ENCODE data around the gene COL26A1. TPM values are rescaled to one million over a fixed set of nuclear protein-coding genes. Genes with fewer than 3 reads are reported as not detected.

Gene COL26A1
- total RNA-seq, 2 experiments from 2014 or later = not detected

DNA sequence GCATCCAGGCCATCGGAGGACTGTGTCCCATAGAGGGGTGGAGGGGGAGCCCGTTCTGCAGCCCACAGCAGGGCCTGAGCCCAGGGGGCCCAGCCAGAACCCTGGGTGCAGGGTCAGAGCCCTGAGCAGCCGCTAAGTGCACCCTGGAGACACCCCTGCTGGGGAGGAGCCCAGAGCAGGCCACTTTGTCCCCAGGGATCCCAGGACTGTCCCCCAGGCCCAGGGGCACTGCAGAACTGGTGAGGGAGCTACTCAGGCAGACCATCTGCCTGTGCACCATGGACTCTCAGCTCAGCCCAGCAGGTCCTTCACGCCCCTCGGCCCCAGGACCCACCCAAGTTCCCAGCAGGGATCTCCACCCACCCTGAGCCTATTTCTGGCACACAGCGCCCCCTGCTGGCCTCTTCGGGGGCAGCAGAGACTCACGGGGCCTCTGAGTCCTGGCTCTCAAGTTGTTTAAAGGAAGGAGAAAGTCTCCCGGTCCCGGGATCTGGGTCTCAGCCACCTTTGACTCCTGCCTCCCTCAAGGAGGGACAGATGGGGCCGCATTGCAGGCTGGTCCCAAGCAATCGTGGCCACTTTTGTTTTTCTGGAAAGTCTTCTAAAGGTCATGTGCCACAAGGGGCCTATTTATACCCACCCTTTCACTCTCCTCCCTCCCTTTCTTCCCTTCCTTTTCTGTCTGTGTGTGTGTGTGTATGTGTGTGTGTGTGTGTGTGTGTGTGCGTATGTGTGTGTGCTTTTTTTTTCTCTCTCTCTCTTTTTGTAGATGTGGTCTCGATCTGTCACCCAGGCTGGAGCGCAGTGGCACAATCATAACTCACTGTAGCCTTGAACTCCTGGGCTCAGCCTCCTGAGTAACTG is 176.2 kb downstream of the COL26A1 start:
- CTCF ChIA-PET = interaction anchor here (0.6 to 2.6 kb wide), 4 partner anchors 21 to 507 kb away, joined by 3 to 7 read pairs (median 4); no protein-coding TSS in a partner anchor
- Mint-ChIP-seq H3K36me3 (ENCODE audit: low read depth) (no peaks in the 10 kb centered on the region), H3K9me3 (no peaks in the 10 kb centered on the region), H3K4me3 (no peak overlapping the region), H3K4me1 (ENCODE audit: low read depth) (no peaks in the 10 kb centered on the region), H3K27ac (no peak overlapping the region), H3K27me3 (no peaks in the 10 kb centered on the region)
- ATAC-seq = peak; percentile 81
- peak; percentile 78 for DNase-seq
- TF ChIP-seq, protein P1, sequence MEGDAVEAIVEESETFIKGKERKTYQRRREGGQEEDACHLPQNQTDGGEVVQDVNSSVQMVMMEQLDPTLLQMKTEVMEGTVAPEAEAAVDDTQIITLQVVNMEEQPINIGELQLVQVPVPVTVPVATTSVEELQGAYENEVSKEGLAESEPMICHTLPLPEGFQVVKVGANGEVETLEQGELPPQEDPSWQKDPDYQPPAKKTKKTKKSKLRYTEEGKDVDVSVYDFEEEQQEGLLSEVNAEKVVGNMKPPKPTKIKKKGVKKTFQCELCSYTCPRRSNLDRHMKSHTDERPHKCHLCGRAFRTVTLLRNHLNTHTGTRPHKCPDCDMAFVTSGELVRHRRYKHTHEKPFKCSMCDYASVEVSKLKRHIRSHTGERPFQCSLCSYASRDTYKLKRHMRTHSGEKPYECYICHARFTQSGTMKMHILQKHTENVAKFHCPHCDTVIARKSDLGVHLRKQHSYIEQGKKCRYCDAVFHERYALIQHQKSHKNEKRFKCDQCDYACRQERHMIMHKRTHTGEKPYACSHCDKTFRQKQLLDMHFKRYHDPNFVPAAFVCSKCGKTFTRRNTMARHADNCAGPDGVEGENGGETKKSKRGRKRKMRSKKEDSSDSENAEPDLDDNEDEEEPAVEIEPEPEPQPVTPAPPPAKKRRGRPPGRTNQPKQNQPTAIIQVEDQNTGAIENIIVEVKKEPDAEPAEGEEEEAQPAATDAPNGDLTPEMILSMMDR (IDR thresholded peaks at IDR 0.05) = peak; percentile 85
- POLR2A ChIA-PET = no interaction called here
- intact Hi-C loops (cut with micrococcal nuclease) = no loop called here

DNA sequence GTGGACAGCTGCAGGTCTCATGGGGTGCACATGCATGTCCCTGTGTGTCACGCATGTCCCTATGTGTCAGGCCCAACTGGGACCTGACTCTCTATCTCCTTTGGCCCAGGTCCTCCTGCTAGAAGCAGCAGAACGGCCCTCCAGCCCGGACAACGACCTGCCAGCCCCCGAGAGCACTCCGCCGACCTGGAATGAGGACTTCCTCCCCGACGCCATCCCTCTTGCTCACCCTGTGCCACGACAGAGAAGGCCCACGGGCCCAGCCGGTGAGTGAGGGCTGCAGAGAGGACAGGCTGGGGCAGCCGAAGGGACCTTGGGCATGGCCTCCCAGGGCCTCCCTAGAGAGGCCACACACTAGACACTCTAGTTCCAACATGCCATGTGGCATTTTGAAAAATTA is 177.1 kb downstream of the COL26A1 start:
- Mint-ChIP-seq H3K9me3 (no peaks in the 10 kb centered on the region), H3K4me3 (no peak overlapping the region), H3K27ac (no peak overlapping the region), H3K36me3 (ENCODE audit: low read depth) (no peaks in the 10 kb centered on the region), H3K27me3 (no peaks in the 10 kb centered on the region), H3K4me1 (ENCODE audit: low read depth) (no peaks in the 10 kb centered on the region)
- DNase-seq = no peak
- intact Hi-C loops (cut with micrococcal nuclease) = loop anchor here (5.0 kb wide), 1 partner anchor 733 kb away; no protein-coding TSS in a partner anchor
- TF ChIP-seq, protein P1 (IDR thresholded peaks at IDR 0.05) = no peak
- CTCF ChIA-PET = interaction anchor here (1.1 to 1.2 kb wide), 2 partner anchors 20 to 63 kb away, joined by 3 read pairs; no protein-coding TSS in a partner anchor
- POLR2A ChIA-PET = no interaction called here
- ATAC-seq = no peak

DNA sequence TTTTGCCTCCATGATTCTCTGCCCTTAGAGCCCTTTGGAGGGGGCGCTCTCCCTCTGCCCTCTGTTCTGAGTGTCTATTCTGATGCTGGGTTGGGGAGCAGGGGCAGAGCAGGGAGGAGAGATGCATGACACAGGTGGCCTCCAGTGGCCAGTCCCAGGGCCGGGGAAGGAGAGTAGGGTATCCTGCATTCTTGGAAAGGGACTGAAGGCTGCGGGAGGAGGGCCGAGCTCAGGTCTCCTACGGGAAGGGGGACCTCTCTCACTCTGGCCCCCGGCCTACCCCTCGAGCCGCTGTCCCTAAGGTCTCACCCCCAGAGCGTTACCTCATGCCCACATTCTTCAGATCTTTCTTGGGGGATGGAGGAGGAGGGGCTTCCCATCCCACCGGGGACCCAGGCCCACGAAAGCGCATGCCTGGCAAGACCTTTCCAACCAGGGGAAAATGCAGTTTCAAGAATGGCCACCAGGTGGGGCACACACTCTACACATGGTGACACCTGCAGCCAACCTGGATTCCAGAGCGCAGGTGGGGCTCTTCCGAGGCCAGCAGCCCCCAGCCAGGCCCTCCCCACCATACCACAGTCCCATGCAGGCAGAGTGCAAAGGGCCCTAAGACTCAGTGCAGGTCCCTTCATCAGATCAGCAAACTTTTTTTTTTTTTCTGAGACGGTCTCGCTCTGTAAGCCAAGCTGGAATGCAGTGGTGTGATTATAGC is 180.0 kb downstream of the COL26A1 start:
- ATAC-seq (peak; percentile 68), DNase-seq (peak; percentile 86)
- H3K9me3 Mint-ChIP-seq = no peaks in the 10 kb centered on the region
- H3K4me3 Mint-ChIP-seq = no peak overlapping the region
- intact Hi-C loops (cut with micrococcal nuclease) = loop anchor here (5.0 kb wide), 1 partner anchor 730 kb away; no protein-coding TSS in a partner anchor
- no peaks in the 10 kb centered on the region for H3K36me3 Mint-ChIP-seq (ENCODE audit: low read depth)
- no peaks in the 10 kb centered on the region for H3K4me1 Mint-ChIP-seq (ENCODE audit: low read depth)
- ChIA-PET POLR2A (no interaction called here), CTCF (interaction anchor here (0.6 to 2.9 kb wide), 12 partner anchors 14 to 738 kb away, joined by 3 to 23 read pairs (median 3); no protein-coding TSS in a partner anchor)
- H3K27me3 Mint-ChIP-seq = peaks cover under 1% of the 10 kb centered on the region
- TF ChIP-seq, protein P1 (IDR thresholded peaks at IDR 0.05) = peak; percentile 90
- H3K27ac Mint-ChIP-seq = no peak overlapping the region

DNA sequence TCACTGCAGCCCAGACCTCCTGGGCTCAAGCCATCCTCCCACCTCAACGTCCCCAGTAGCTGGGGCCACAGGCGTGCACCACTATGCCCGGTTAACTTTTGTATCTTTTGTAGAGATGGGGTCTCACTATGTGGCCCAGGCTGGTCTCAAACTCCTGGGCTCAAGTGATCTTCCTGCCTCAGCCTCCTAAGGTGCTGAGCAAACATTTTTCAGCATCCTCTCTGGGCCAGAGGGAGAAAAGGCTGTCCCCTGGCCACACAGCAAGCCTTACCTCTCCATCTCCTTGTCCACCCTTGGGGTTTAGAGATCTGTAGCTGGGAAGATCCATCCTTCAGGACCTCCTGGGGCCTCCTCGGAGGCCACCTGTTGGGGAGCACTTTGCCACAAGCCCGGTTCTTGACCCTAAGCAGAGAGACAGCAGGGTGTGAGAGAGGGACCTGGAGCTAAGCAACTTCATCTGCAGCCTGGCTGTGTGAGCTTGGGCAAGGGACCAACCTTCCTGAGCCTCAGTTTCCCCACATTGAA is 180.6 kb downstream of the COL26A1 start:
- no peaks in the 10 kb centered on the region for H3K4me1 Mint-ChIP-seq (ENCODE audit: low read depth)
- POLR2A ChIA-PET = no interaction called here
- H3K9me3 Mint-ChIP-seq = no peaks in the 10 kb centered on the region
- peaks cover 2% of the 10 kb centered on the region for H3K27me3 Mint-ChIP-seq
- ATAC-seq = no peak
- no peak for DNase-seq
- no peak overlapping the region for H3K27ac Mint-ChIP-seq
- intact Hi-C loops (cut with micrococcal nuclease) = loop anchor here (5.0 kb wide), 1 partner anchor 729 kb away; no protein-coding TSS in a partner anchor
- no peak overlapping the region for H3K4me3 Mint-ChIP-seq
- TF ChIP-seq, protein P1 (IDR thresholded peaks at IDR 0.05) = no peak
- CTCF ChIA-PET = interaction anchor here (0.7 to 2.9 kb wide), 9 partner anchors 15 to 738 kb away, joined by 3 to 23 read pairs (median 4); no protein-coding TSS in a partner anchor
- no peaks in the 10 kb centered on the region for H3K36me3 Mint-ChIP-seq (ENCODE audit: low read depth)

Data from activated CD8-positive, alpha-beta T cell treated with anti-CD3 and anti-CD28 coated beads for 36 hours (primary cell).